Parathyroid adenoma (tissue), 2 donors: Measurements from ENCODE around the gene SASH1.

ENCODE experiments used
- H2AFZ ChIP-seq: fragments of 300-600 bp; sonication (generic); one replicate; pipeline ENCODE4 v1.7.0; 2017; ENCODE audit warnings: antibody characterized with exemption, mild to moderate bottlenecking
- H3K27ac ChIP-seq: fragments of 300-600 bp; sonication (generic); one replicate; pipeline ENCODE4 v1.7.0; 2017
- H3K27me3 ChIP-seq: fragments of 300-600 bp; sonication (generic); one replicate; pipeline ENCODE4 v1.7.0; 2017; ENCODE audit warnings: low read length; ENCODE audit not compliant: control insufficient read depth, insufficient read depth
- H3K36me3 ChIP-seq: fragments of 300-600 bp; sonication (generic); one replicate; pipeline ENCODE4 v1.7.0; 2017; ENCODE audit warnings: low read length; ENCODE audit not compliant: control insufficient read depth, insufficient read depth
- H3K4me1 ChIP-seq: fragments of 300-600 bp; sonication (generic); one replicate; pipeline ENCODE4 v1.7.0; 2017; ENCODE audit warnings: control low read depth
- H3K4me2 ChIP-seq: fragments of 300-600 bp; sonication (generic); one replicate; pipeline ENCODE4 v1.7.0; 2017; ENCODE audit warnings: low read length
- H3K4me3 ChIP-seq: fragments of 300-600 bp; sonication (generic); one replicate; pipeline ENCODE4 v1.7.0; 2017; ENCODE audit warnings: low read depth, low read length
- H3K79me2 ChIP-seq: fragments of 300-600 bp; sonication (generic); one replicate; pipeline ENCODE4 v1.7.0; 2017; ENCODE audit warnings: control low read depth
- H3K9ac ChIP-seq: fragments of 300-600 bp; sonication (generic); one replicate; pipeline ENCODE4 v1.7.0; 2017; ENCODE audit warnings: mild to moderate bottlenecking
- H3K9me3 ChIP-seq: fragments of 300-600 bp; sonication (generic); one replicate; pipeline ENCODE4 v1.7.0; 2017; ENCODE audit warnings: low read length; ENCODE audit not compliant: control insufficient read depth
- TF ChIP-seq, protein P1 (sequence below): fragments of 300-600 bp; sonication (generic); IDR thresholded peaks from one replicate; pipeline ENCODE4 v1.7.0; 2017; ENCODE audit warnings: antibody characterized with exemption, mild to moderate bottlenecking
- donor health status: primary hyperparathyroidism.

Gene SASH1

DNA sequence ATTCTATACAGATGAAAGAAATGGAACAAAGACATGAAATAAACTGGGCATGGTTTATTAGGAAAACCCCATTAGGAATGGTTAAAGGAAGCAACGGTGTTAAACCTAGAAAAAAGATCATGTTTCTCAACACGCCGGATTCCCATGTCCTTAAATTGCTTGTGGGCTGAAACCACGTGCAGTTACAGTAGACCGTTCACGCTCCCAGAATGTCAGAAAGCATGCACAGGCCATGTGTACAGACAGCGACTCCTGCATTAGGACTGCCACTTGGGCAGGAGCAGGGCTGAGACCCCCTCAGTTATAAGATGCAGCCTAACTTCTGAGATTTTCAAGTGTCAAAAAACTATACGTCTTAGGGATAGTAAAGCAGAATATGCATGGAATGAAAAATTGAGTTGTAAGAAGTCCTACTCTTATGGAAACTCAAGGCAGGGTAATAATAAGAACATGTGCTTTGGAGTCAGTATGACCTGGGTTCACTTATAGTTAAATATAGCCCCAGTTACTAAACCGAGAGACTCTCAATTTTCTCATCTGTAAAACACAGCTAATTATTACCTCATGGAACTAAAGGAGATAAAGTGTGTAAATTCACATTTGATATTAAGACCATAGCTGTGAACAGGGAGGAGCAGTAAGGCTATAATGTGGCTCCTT lies 230.2 kb downstream of the SASH1 start:
- TF ChIP-seq, protein P1, sequence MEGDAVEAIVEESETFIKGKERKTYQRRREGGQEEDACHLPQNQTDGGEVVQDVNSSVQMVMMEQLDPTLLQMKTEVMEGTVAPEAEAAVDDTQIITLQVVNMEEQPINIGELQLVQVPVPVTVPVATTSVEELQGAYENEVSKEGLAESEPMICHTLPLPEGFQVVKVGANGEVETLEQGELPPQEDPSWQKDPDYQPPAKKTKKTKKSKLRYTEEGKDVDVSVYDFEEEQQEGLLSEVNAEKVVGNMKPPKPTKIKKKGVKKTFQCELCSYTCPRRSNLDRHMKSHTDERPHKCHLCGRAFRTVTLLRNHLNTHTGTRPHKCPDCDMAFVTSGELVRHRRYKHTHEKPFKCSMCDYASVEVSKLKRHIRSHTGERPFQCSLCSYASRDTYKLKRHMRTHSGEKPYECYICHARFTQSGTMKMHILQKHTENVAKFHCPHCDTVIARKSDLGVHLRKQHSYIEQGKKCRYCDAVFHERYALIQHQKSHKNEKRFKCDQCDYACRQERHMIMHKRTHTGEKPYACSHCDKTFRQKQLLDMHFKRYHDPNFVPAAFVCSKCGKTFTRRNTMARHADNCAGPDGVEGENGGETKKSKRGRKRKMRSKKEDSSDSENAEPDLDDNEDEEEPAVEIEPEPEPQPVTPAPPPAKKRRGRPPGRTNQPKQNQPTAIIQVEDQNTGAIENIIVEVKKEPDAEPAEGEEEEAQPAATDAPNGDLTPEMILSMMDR, result no peak
- Histone ChIP-seq H3K79me2 (no peaks in the 10 kb centered on the region), H2AFZ (no peak overlapping the region), H3K27me3 (no peaks in the 10 kb centered on the region), H3K27ac (no peak overlapping the region), H3K9ac (no peak overlapping the region), H3K36me3 (no peaks in the 10 kb centered on the region), H3K4me3 (no peak overlapping the region), H3K4me2 (no peak overlapping the region), H3K9me3 (no peaks in the 10 kb centered on the region), H3K4me1 (no peaks in the 10 kb centered on the region)

DNA sequence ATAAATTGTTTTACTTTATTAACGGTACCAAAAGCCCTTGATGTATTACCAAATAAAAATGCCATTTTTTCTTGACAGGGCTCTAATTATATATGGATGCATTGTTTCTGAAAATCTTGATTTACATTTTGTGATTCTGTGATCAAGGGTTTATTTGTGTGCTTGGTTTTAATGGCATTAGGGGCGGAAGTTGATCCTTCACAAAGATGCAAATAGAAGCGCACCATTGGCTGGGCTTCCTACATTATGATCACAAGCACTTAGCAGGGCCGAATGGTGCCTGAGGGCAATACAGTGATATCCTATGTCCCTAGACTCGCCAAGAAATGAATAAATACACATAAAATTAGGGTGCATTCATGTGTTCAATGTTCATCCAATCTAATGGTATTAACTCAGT lies 231.3 kb downstream of the SASH1 start:
- H3K9ac ChIP-seq, result no peak overlapping the region
- no peak overlapping the region for H3K27ac ChIP-seq
- no peaks in the 10 kb centered on the region for H3K79me2 ChIP-seq
- H3K9me3 ChIP-seq, result no peaks in the 10 kb centered on the region
- H3K4me3 ChIP-seq, result no peak overlapping the region
- H2AFZ ChIP-seq, result no peak overlapping the region
- H3K4me2 ChIP-seq, result no peak overlapping the region
- TF ChIP-seq, protein P1, result no peak
- peaks cover 3% of the 10 kb centered on the region for H3K4me1 ChIP-seq
- no peaks in the 10 kb centered on the region for H3K36me3 ChIP-seq
- H3K27me3 ChIP-seq, result no peaks in the 10 kb centered on the region

DNA sequence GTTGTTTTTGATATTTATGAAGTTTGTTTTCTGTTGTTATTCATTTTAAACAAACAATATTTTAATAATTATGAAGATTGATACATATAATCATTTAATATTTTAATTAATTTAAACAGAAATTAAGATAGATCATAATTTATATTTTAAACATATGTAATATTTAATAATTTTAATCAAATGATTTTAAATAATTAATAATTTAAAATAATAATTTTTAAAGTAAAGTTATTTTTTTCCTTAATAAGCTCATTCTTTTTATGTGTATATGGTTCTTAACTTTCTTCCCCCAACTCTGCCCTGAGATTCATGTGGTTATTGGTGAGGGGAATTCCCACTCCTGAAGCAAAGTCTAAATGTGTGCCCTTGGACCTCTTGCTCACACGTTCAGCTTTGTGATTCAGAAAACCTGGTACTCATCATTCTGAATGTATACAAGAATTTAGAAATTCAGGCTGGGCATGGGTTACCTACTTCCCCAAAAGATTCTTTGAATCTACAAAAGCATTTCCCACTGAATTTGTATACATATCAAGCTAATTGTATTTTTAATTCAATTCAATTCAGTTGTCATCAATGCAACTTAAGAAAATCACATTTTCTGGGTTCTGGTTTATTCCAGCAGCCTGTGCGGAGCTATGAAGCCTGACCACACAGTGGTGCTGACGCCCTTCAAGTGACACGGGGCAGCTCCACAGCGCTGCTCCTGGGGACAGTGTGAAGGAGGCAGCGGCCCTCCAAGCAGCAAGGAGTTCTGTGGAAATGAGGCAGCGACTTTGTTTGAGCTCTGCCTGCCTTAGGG lies 235.2 kb downstream of the SASH1 start:
- Histone ChIP-seq H3K36me3 (no peaks in the 10 kb centered on the region), H3K27ac (no peak overlapping the region), H3K4me1 (peaks cover 3% of the 10 kb centered on the region), H3K27me3 (no peaks in the 10 kb centered on the region), H3K4me2 (no peak overlapping the region), H3K9me3 (no peaks in the 10 kb centered on the region), H3K4me3 (no peak overlapping the region), H3K9ac (no peak overlapping the region), H2AFZ (peak overlapping the region; percentile 43), H3K79me2 (no peaks in the 10 kb centered on the region)
- TF ChIP-seq, protein P1, result peak; percentile 91

DNA sequence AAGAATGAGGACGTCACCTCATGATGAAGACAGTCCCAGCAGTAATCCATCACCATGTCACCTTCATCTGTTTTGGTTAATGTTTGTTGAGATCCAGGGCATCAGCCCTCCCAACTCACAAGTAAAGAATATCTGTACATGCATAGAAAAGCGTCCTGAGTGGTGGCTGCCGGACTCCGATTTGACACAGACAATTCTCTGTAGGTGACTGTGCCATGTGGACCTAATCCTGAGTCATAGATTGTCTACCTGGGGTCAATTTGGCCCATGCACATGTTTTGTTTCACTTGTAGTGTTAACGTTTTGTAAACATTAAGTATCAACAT lies 235.8 kb downstream of the SASH1 start:
- H3K4me2 ChIP-seq, result no peak overlapping the region
- no peaks in the 10 kb centered on the region for H3K27me3 ChIP-seq
- H3K9ac ChIP-seq, result no peak overlapping the region
- H3K4me1 ChIP-seq, result peaks cover 3% of the 10 kb centered on the region
- H3K4me3 ChIP-seq, result no peak overlapping the region
- TF ChIP-seq, protein P1, result no peak
- no peaks in the 10 kb centered on the region for H3K9me3 ChIP-seq
- H3K27ac ChIP-seq, result peak overlapping the region; percentile 4
- H3K36me3 ChIP-seq, result no peaks in the 10 kb centered on the region
- peak overlapping the region; percentile 43 for H2AFZ ChIP-seq
- no peaks in the 10 kb centered on the region for H3K79me2 ChIP-seq
